Endothelial cell (in vitro differentiated cells): Measurements from ENCODE around the gene ISCA1. TPM values are rescaled to one million over a fixed set of nuclear protein-coding genes. Genes with fewer than 3 reads are reported as not detected.
A peak's percentile ranks its signal among the peaks of the same experiment; 100 is the strongest.

Experiments used
- DNase-seq: peaks from one replicate; pipeline ENCODE4 v3.0.0; 2021; ENCODE audit warnings: low spot score
- H3K27ac Mint-ChIP-seq: one replicate; pipeline ENCODE4 v1.8.0; 2021; ENCODE audit warnings: mixed read lengths, inconsistent platforms; ENCODE audit not compliant: unreplicated experiment
- H3K27me3 Mint-ChIP-seq: one replicate; pipeline ENCODE4 v1.8.0; 2021; ENCODE audit warnings: mild to moderate bottlenecking, moderate library complexity, mixed read lengths, inconsistent platforms; ENCODE audit not compliant: unreplicated experiment
- H3K36me3 Mint-ChIP-seq: one replicate; pipeline ENCODE4 v1.8.0; 2021; ENCODE audit warnings: mild to moderate bottlenecking, low read depth, mixed read lengths, inconsistent platforms; ENCODE audit not compliant: unreplicated experiment
- H3K4me1 Mint-ChIP-seq: one replicate; pipeline ENCODE4 v1.8.0; 2021; ENCODE audit warnings: mild to moderate bottlenecking, mixed read lengths, inconsistent platforms; ENCODE audit not compliant: unreplicated experiment
- H3K4me3 Mint-ChIP-seq: one replicate; pipeline ENCODE4 v1.8.0; 2021; ENCODE audit warnings: mild to moderate bottlenecking, mixed read lengths, inconsistent platforms; ENCODE audit not compliant: unreplicated experiment
- H3K9me3 Mint-ChIP-seq: one replicate; pipeline ENCODE4 v1.8.0; 2021; ENCODE audit warnings: mixed read lengths, inconsistent platforms; ENCODE audit not compliant: unreplicated experiment
- CTCF ChIP-seq: fragments of 200-600 bp; sonication (generic); IDR thresholded peaks from one replicate; pipeline ENCODE4 v1.5.0; 2021; ENCODE audit warnings: antibody characterized with exemption; ENCODE audit not compliant: unreplicated experiment
- long read RNA-seq: library from polyadenylated mRNA; unstranded; transcript quantifications from one replicate; pipeline ENCODE4 v2.0.0, GENCODE V29; 2020; ENCODE audit not compliant: unreplicated experiment
- total RNA-seq: library from RNA; stranded (reverse); fragmentation: NEBNext Ultra II Directional; extraction: Animal tissue kit (Norgen Biotek cat#: 25700); gene quantifications from one replicate; pipeline ENCODE4 v1.2.1, GENCODE V29; 2021; ENCODE audit not compliant: unreplicated experiment

Gene ISCA1
- total RNA-seq, result 41.9 TPM
- long read RNA-seq, transcript ISCA1-203 (4 exons, 1,958 nt), result major isoform, 17 of 19 reads
- long read RNA-seq, partial matches to known transcripts, result 0 of 19 reads
- long read RNA-seq, other reads (novel, unspliced or antisense), result 0 of 19 reads

- H3K27me3 Mint-ChIP-seq, result peaks cover 6% of the 10 kb centered on the region
- H3K27ac Mint-ChIP-seq, result peak within 1 kb of the TSS; percentile 90
- peaks cover 39% of the 10 kb centered on the region for H3K4me1 Mint-ChIP-seq
- no peak for TF ChIP-seq CTCF
- H3K9me3 Mint-ChIP-seq, result no peaks in the 10 kb centered on the region
- peak; percentile 99 for DNase-seq
- peak within 1 kb of the TSS; percentile 95 for H3K4me3 Mint-ChIP-seq
- H3K36me3 Mint-ChIP-seq, result peaks cover 14% of the 10 kb centered on the region
Observed at GRCh38 chr9:86282077-86282978, at the start of gene ISCA1. ISCA1 (minus strand) TSS chr9:86282538; CDS start chr9:86282458, 80 bp downstream.

- H3K4me3 Mint-ChIP-seq, result no peak overlapping the region
- H3K36me3 Mint-ChIP-seq, result peaks cover 34% of the 10 kb centered on the region
- H3K27ac Mint-ChIP-seq, result no peak overlapping the region
- H3K9me3 Mint-ChIP-seq, result no peaks in the 10 kb centered on the region
- H3K4me1 Mint-ChIP-seq, result no peaks in the 10 kb centered on the region
- no peak for TF ChIP-seq CTCF
- no peak for DNase-seq
- no peaks in the 10 kb centered on the region for H3K27me3 Mint-ChIP-seq
Observed at GRCh38 chr9:86330186-86330585, 47.8 kb upstream of the ISCA1 start.

- DNase-seq, result no peak
- no peak for TF ChIP-seq CTCF
- peaks cover 32% of the 10 kb centered on the region for H3K36me3 Mint-ChIP-seq
- no peak overlapping the region for H3K4me3 Mint-ChIP-seq
- no peaks in the 10 kb centered on the region for H3K9me3 Mint-ChIP-seq
- H3K4me1 Mint-ChIP-seq, result no peaks in the 10 kb centered on the region
- H3K27ac Mint-ChIP-seq, result no peak overlapping the region
- no peaks in the 10 kb centered on the region for H3K27me3 Mint-ChIP-seq
Observed at GRCh38 chr9:86329649-86330048, 47.3 kb upstream of the ISCA1 start.

- no peak for DNase-seq
- no peaks in the 10 kb centered on the region for H3K27me3 Mint-ChIP-seq
- no peaks in the 10 kb centered on the region for H3K9me3 Mint-ChIP-seq
- no peak overlapping the region for H3K4me3 Mint-ChIP-seq
- no peak for TF ChIP-seq CTCF
- peaks cover 25% of the 10 kb centered on the region for H3K36me3 Mint-ChIP-seq
- H3K27ac Mint-ChIP-seq, result no peak overlapping the region
- no peaks in the 10 kb centered on the region for H3K4me1 Mint-ChIP-seq
Observed at GRCh38 chr9:86328156-86328555, 45.8 kb upstream of the ISCA1 start.

- DNase-seq, result no peak
- Mint-ChIP-seq H3K27ac (no peak overlapping the region), H3K27me3 (no peaks in the 10 kb centered on the region), H3K4me3 (no peak overlapping the region), H3K9me3 (no peaks in the 10 kb centered on the region), H3K36me3 (peaks cover 33% of the 10 kb centered on the region), H3K4me1 (no peaks in the 10 kb centered on the region)
- no peak for TF ChIP-seq CTCF
Observed at GRCh38 chr9:86326536-86326935, 44.2 kb upstream of the ISCA1 start.
